HL-60 (cell line): ENCODE measurements around the gene COMMD10.

ENCODE experiments used
- GABPA ChIP-seq: IDR thresholded peaks from 2 replicates; pipeline ENCODE4 v1.6.1; 2012; ENCODE audit warnings: low read depth
- TF ChIP-seq, protein P1 (sequence below): IDR thresholded peaks from one replicate; pipeline ENCODE4 v1.5.1; 2011; ENCODE audit warnings: low read length, control low read depth, inconsistent platforms; ENCODE audit not compliant: insufficient read depth

DNA sequence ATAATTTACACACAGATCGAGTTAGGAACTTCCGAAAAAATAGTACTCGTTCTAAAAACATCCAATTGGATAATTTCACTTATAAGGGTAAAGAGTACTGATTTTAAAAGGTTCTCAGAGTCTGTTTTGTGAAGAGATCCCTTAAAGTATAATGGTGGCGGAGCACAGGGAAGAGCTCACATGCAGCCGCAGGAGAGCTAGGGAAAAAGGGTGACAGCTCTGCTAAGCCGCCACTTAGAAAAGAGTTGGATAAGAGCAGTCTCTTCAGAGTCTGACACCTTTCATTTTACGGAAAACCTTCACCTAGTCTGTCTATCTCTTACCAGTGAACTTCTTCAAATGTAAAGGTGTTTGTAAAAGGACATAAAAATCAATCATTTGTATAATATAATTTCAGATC, 149.9 kb downstream of the COMMD10 start:
- TF ChIP-seq, protein P1, sequence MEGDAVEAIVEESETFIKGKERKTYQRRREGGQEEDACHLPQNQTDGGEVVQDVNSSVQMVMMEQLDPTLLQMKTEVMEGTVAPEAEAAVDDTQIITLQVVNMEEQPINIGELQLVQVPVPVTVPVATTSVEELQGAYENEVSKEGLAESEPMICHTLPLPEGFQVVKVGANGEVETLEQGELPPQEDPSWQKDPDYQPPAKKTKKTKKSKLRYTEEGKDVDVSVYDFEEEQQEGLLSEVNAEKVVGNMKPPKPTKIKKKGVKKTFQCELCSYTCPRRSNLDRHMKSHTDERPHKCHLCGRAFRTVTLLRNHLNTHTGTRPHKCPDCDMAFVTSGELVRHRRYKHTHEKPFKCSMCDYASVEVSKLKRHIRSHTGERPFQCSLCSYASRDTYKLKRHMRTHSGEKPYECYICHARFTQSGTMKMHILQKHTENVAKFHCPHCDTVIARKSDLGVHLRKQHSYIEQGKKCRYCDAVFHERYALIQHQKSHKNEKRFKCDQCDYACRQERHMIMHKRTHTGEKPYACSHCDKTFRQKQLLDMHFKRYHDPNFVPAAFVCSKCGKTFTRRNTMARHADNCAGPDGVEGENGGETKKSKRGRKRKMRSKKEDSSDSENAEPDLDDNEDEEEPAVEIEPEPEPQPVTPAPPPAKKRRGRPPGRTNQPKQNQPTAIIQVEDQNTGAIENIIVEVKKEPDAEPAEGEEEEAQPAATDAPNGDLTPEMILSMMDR = no peak
- TF ChIP-seq GABPA = no peak
